ENCODE measurements around the gene GPC5. TPM values are rescaled to one million over a fixed set of nuclear protein-coding genes. Genes with fewer than 3 reads are reported as not detected.

The GPC5 gene
- total and polyA plus RNA-seq, 2 of the 8 experiments (the other 6 are each of a cell fraction or from before 2014, with no cell fraction given), result 0.20 to 0.39 TPM

DNA sequence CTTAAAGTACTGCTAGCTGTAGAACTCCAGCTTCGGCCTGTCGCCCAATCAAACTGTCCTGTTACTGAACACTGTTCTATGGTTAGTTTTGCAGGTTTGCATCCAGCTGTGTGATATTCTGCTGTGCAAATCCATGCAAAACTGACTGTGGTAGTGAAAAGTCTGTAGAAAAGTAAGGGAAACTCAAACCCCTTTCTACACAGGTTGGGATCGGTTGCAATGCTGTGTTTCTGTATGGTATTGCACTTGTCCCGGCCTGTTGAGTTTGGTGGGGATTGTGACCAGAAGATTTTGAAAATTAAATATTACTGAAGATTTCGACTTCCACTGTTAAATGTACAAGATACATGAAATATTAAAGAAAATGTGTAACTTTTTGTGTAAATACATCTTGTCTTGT lies 47.3 kb upstream of the GPC5 start:
- Histone ChIP-seq H3K27me3 (replicated peaks in 1 of 4; ENCODE audit: control insufficient read depth in 3 of 4, extremely low read depth in 1 of 4, insufficient read depth in 3 of 4, low read length in 3 of 4) (no peaks in the 10 kb centered on the region), H3K79me2 (ENCODE audit: control insufficient read depth in 1 of 2, insufficient read depth in 2 of 2, low read length in 2 of 2) (peaks cover 13 to 60% of the 10 kb centered on the region in 2 experiments), H2BK12ac (ENCODE audit: low read depth, low read length) (no peak overlapping the region), H4K5ac (ENCODE audit: insufficient read length, low read depth, low read length) (no peak overlapping the region), H3K56ac (replicated peaks; ENCODE audit: insufficient read length, low read depth, low read length) (no peak overlapping the region), H3K23me2 (ENCODE audit: low read depth, low read length) (peaks cover 2% of the 10 kb centered on the region; the same call in 1 of the 2 replicates), H2BK15ac (ENCODE audit: low read length) (no peak overlapping the region), H4K8ac (ENCODE audit: extremely low read depth, insufficient read depth, low read length) (no peak overlapping the region; the same call in 1 of the 2 replicates), H2BK120ac (replicated peaks; ENCODE audit: low read depth, low read length) (no peak overlapping the region), H3K4ac (replicated peaks; ENCODE audit: insufficient read length, low read depth, low read length) (peak overlapping the region; percentile 93), H3K14ac (ENCODE audit: insufficient read length) (no peak overlapping the region), H3K79me1 (ENCODE audit: low read depth, low read length) (peaks cover 4% of the 10 kb centered on the region; the same call in 1 of the 2 replicates), H3K4me1 (replicated peaks in 1 of 4; ENCODE audit: control insufficient read depth in 3 of 4, insufficient read depth in 4 of 4, low read length in 3 of 4) (peaks cover 0 to 9% (median 6%) of the 10 kb centered on the region in 4 experiments; a peak in 5 of 7 replicates), H3K9me3 (ENCODE audit: insufficient read depth in 2 of 2, low read depth in 1 of 2, low read length in 1 of 2) (no peaks in the 10 kb centered on the region), H2AK5ac (ENCODE audit: low read depth, low read length) (no peak overlapping the region), H2AFZ (ENCODE audit: low read length) (no peak overlapping the region), H3K9ac (replicated peaks in 1 of 4; ENCODE audit: extremely low read depth in 1 of 4, low read depth in 3 of 4, low read length in 3 of 4) (peak overlapping the region in 1 of 4 experiments; percentile 79; a peak in 2 of 7 replicates), H2BK20ac (ENCODE audit: low read length) (no peak overlapping the region), H3K23ac (ENCODE audit: insufficient read length) (no peak overlapping the region), H3K4me2 (ENCODE audit: insufficient read depth in 1 of 2, low read depth in 2 of 2, low read length in 2 of 2) (peak overlapping the region; percentile 47 to 65; a peak in 3 of 4 replicates), H3K4me3 (ENCODE audit: extremely low read depth in 1 of 4, insufficient read depth in 2 of 4, low read depth in 3 of 4, low read length in 4 of 4) (peak overlapping the region in 3 of 4 experiments; percentile 37 to 97 (median 85); a peak in 6 of 8 replicates), H4K20me1 (replicated peaks in 1 of 2; ENCODE audit: control insufficient read depth in 1 of 2, insufficient read depth in 2 of 2, low read length in 2 of 2) (peaks cover 18 to 19% of the 10 kb centered on the region in 2 experiments), H3K27ac (ENCODE audit: low read depth, low read length) (no peak overlapping the region), H3K18ac (ENCODE audit: extremely low read depth, low read length) (no peak overlapping the region), H2BK5ac (ENCODE audit: low read depth, low read length) (no peak overlapping the region), H4K91ac (replicated peaks; ENCODE audit: insufficient read length, low read length) (no peak overlapping the region), H3K36me3 (ENCODE audit: control insufficient read depth in 2 of 4, insufficient read depth in 4 of 4, low read length in 3 of 4) (peaks cover 19 to 70% (median 57%) of the 10 kb centered on the region in 4 experiments)
- FAIRE-seq, result no peak
- TF ChIP-seq BACH1 (IDR thresholded peaks at IDR 0.05; ENCODE audit: low read length), result no peak
- peak; percentile 63 for TF ChIP-seq POLR2AphosphoS5 (IDR thresholded peaks at IDR 0.05; ENCODE audit: low read depth, low read length)
- WGBS, 2 experiments (ENCODE audit: extremely low coverage in 1 of 2, insufficient coverage in 1 of 2, insufficient read length in 1 of 2, insufficient replicate concordance in 2 of 2, low coverage in 1 of 2, low lambda C conversion rate in 2 of 2, missing lambda C conversion rate in 1 of 2), result 92% methylated on average over 5 of the region's 5 CpGs; no CpG with 5 or more reads in 1 of the 2 experiments
- ChIA-PET CTCF (ENCODE audit: partially characterized antibody) (interaction anchor here (1.7 kb wide), 1 partner anchor 21 kb away, joined by 3 read pairs; no protein-coding TSS in a partner anchor), POLR2A (ENCODE audit: partially characterized antibody) (interaction anchor here (1.4 to 2.7 kb wide), 2 partner anchors 8 to 12 kb away, joined by 4 to 28 read pairs; no protein-coding TSS in a partner anchor)
- DNase-seq (ENCODE audit: low read depth in 1 of 2, low spot score in 2 of 2), result no peak

Measured in H1 (cell line).